Measurements from ENCODE around the gene MUC22.
"Not testable (repeated sequence)": the region's sequence is repeated elsewhere in the genome, so short reads cannot be mapped to it uniquely, and the experiment has no call there.

MUC22 gene

DNA sequence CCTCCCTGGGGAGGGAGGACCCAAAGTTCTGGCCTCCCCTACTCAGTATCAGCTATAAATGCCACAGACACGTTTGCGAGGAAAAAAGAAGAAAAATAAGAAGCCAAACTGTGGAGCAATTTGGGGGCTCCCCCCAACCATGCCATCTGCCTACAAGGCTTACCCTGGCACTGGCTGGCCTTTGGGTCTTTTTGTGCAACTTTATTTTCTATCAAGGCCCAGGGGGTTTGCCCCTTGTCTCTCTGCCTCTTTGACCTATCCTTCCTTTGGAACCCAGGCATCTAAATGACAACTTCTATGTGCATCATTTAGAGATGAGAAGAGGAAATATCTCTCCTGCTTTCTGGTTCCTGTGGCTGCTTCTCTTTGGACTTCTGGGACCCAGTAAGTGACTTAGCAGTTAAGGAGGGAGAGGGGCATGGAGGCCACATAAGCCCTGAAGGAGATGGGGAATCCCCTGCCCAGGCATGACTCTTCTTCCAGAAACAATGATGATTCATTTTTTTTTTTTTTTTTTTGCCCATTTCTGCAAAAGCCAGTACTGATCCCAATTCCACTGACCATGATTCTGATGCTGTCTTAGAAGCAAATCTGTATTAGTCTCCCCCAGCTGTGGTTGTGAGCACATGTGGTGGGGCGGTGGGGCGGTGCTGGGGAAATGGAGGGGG lies at the start of gene MUC22:
TSS of gene MUC22 (plus strand) at position 82 of the 668 bp plus-strand sequence. CDS start at position 315, 233 bp downstream.
- no peak for FAIRE-seq

DNA sequence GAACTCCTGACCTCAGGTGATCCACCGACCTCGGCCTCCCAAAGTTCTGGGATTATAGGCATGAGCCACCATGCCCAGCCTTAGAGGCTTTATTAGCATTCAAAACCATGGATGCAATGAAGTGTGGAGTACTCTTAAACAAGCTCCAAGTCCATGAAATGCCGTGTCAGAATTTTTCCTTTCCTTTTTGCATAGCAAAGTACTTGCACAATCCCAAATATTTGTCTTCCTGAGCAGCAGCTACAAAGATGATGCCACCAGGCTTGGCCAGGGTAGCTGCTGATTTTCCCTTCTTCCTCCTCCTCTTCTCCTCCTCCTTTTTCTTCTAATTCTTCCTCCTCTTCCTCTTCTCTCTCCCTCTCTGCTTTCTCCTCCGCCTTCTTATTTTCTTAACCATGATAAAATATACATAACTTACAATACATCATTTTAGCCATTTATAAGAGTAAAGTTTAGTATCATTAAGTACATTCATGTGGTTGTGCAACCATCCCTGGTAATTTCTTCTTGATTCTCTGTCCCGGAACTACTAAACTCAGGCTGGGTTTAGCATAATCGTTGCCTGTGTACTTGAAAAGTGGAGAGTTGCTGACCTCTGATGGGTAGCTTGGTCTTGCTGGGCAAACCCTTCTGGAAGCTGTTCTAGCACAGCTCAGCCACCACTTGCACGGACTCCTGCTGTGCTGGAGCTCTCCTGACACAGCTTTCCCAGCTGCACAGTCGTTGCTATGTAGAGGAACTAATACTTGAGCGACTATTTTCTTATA lies 49.2 kb upstream of the MUC22 start:
- FAIRE-seq = no peak

DNA sequence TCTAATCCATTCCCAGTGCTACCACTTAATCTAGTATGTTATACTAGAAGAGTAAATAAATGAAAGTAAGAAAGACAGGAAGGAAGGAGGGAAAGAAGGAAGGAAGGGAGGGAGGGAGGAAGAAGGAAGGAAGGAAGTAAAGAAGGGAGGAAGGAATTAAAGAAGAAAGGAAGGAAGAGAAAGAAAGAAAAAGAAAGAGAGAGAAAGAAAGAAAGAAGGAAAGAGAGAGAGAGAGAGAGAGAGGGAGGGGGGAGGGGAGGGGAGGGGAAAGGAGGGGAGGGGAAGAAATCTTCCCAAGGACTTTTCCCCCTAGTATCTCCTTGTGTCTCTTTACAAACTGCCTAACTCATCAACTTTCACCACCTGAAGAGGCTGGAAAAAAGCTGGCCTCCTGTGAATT lies 47.6 kb upstream of the MUC22 start:
- FAIRE-seq = no peak

DNA sequence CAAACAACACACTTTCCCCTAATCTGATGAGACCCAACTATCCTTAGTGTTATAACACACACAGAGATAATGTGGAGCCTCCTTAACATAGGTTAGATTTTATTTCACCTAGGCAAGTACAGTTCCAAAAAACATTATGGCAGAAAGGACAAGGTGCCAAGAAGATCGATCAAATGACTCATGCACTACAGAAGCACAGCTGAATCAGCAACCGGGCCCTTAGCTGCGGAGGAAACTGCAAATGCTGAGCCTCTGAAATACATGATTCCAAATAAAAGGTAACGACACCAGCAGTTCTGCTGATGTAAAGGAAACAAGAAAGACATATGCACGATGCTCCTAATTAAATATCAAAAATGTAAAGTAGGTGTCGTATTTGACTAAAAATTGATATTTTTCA lies 46.6 kb upstream of the MUC22 start:
- FAIRE-seq = no peak

DNA sequence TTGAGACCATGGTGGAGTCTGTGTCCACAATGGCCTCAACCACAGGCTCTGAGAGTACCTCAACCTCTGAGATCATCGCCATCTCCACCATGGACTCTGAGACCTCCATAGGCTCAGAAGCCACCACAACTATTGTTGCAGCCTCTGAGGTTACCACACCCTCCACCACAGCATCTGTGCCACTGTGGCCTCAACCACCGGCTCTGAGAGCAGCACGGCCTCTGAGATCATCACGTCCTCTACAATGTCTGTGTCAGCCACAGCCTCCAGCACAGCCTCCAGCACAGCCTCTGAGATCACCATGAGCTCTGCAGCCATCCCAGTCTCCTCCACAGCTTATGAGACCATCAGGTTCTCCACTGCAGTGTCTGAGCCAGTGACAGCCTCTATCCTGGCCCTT lies 46.2 kb upstream of the MUC22 start:
- FAIRE-seq = no peak

DNA sequence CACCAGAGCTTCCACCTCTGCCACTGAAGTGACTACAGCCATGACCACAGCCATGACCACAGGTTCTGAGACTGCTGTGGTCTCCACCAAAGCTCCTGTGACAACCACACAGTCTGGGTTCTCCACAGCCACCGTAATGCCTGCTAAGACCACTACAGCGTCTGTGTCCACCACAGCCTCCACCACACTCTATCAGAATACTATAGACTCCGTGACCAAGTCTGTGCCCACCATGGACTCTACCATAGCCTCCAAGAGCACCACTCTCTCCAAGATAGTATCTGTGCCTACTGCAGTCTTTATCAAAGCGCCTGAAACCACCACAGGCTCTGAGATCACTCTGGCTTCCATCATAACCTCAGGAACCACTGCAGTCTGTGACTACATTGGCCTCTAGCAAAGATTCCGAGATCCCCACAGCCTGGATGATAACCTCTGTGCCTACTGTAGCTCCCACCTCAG lies 45.1 kb upstream of the MUC22 start:
- no peak for FAIRE-seq

DNA sequence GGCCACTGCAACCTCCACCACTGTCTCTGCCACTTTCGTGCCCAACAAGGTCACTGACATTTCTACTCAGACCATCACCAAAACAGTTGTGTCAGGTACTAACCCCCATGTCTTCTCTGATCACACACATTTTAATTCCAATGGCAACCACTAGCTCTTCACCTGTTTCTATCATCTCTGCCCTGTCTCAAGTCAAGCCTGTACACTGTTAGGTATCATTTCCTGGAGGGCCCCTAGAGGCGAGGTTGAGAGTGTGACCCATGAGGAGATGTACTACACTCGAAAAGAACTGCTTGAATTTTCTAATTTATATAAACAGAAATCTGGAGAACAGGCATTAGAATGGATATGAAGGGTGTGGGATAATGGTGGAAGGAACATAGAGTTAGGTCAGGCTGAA lies 44.1 kb upstream of the MUC22 start:
- FAIRE-seq = no peak

DNA sequence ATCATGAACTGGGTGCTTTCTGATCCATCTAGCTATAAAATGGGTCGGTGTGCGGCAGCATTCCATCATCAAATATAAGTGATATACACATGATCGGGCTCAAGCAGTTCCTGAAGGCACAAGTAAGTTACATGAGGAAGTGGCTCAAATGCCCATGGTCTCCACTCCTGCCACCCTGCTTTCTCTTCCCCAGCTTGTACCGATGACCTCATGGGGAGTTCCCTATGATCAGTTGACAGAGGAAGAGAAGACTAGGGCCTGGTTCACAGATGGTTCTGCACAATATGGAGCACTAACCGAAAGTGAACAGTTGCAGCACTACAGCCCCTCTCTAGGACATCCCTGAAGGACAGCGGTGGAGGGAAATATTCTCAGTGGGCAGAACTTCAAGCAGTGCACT lies 41.1 kb upstream of the MUC22 start:
- FAIRE-seq = not testable (repeated sequence)

DNA sequence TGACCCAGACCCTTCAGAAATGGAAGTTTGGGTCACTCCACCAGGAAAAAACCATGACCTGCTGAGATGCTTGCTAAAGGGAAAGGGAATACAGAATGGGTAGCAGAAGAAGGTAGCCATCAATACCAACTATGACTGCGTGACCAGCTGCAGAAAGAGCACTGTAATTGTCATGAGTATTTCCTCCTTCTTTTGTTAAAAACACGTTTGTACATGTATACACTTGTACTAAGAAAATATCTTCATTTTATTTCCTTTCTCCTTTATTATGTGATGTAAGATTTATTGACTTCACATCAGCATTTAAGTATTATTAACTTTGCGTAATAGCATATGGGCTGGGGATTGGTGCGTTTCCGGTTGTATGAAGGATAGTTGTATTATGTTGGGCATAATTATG lies 39.3 kb upstream of the MUC22 start:
- no peak for FAIRE-seq

DNA sequence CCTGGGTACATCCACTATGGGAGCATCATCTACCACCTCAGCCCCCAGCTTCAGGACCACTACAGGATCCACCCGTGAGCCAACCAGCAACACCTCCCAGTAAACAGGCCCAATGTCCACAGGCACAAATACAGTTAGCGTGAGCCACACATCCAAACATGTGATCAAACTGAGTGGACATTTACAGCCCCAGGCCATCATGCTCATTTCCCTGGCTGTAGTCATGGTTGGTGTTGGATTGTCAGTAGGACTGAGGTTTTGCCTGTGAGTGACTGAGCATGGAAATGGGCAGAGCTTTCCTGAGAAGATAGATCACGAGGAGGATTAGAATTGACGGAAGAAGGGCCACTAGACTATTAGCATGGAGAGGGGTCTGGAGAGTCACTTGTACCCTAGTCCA lies 37.5 kb upstream of the MUC22 start:
- FAIRE-seq = no peak

DNA sequence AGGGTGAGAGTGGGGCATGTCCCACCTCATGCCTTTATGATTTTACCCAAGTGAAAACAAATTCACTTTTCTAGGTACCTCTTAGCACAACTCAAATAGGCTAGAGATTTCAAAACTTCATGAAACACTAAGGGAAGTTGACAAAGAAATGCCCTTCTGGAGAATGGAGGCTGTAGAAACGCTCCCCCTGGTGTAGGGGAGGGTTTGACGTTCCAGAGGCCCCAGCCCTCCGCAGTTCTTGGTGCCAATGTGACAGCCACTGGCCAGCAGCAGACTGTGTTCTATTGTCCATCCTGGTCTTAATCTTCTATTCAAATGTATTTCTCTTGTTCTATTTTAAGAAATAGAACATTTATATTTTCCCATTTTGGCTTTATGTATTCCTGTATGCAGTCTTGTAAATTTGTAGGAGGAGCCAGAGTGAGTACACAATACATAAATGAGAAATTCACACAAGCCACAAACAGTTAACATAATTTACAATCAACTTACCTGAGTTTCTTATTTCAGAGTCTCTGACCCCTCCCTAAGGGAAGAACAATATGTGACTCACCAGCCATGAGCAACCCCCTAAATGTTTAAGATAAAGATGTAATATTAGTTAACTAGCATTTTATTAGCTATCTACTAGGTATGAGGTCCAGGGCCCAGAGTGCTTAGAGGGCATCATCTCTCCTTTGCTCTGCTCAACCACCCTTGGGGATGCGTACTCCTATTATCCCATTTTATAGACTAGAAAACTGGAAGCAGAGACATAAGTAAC lies 35.6 kb upstream of the MUC22 start:
- FAIRE-seq = no peak

DNA sequence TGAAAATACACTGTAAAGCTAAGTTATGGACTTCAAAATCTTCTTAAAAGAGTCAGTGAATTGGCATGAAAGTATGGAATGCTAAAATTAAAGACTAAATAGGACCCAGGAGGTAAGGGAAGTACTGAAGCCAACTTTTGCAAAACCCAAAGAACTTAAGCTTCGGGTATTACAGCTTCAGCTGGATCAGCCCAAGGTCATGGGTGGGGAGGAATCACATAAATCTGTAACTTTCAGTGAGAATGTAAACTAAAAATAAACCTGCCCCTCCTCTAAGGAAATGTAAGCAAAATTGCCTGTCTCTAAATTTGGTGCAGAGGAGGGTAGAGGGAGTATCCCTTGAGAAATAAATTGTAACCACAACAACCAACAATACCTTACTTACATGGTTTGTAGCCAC lies 31.1 kb upstream of the MUC22 start:
- FAIRE-seq = no peak

DNA sequence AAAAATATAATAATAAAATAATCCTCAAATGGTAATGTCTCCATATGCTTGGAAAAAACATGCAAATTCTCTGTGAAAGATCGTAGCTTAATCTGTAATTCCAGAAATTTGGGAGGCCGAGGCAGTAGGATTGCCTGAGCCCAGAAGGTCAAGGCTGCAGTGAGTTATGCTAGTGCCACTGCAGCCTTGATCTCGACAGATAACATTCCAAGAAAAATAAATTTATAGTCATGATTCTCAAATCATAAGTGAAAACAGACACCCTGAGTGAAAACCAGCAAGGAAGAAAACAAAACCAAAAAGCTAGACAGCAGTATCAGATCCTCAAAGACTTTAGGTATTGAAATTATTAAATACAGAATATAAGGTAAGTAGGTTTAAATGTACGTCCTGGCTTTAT lies 30.6 kb upstream of the MUC22 start:
- no peak for FAIRE-seq

DNA sequence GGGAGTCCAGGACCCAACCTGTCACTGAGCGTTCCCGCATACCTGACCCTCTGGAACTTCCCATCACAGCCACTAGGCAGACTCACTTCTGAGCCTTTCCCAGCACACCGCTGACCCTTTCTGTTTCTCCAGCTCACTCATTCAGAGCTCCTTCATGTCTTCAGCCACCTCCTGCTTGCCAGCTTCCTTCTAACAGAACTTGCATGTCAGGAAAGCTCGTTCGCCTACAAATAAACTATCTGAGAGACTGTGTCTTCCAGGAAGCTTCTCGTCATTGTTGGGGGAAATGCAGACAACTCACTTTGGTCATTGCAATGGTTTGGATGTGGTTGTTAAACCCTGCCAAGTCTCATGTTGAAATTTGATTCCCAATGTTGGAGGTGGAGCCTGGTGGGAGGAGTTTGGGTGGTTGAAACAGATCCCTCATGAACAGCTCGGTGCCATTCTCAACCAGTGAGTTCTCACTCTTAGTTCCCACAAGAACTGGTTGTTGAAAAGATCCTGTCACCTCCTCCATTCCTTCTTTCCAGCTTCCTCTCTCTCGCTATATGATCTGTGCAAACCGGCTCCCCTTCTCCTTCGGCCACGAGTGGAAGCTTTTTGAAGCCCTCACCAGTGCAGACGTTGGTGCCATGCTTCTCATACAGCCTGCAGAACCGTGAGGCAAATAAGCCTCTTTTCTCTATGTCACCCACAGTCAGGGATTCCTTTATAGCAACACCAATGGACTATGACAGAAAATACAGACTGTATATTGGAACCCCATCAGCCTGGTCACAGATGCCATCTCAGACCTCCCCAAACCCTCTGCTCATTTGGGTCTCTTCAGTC lies 28.1 kb upstream of the MUC22 start:
- FAIRE-seq = no peak

DNA sequence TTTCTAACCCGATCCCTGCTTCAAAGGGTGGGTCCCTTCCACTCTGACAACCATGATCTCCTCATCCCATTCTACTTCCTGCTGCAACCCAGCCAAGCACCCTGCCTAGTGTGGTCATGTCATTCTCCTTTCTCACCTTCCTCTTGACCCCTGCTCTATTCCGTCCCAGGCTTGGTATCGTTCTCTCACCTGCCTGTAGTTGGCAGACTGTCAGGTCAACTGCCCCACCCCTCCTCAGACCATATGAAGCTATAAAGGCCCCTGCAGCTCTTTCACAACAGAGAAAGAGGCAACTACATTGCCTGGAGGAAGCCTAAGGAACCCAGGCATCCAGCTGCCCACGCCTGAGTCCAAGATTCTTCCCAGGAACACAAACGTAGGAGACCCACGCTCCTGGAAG lies 26.8 kb upstream of the MUC22 start, which contains the start of gene MUC21:
TSS of gene MUC21 (plus strand) at position 280 of the 400 bp plus-strand sequence. CDS start 241 bp downstream, outside the sequence.
- no peak for FAIRE-seq

DNA sequence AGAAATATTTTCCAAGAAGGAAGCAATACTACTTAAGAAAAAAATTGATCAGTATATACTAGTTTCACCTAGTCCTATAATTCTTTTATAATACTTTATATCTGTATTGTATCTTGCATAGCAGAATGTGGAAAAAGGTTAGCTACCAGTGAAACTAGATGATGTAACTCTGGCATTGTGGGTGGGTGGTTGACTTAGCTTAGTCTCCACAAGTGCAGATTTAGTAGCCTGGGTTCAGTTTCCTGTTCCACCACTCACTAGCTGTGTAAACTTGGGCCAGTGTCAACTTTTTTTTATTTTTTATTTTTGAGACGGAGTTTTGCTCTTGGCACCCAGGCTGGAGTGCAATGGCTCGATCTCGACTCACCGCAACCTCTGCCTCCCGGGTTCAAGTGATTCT lies 24.8 kb upstream of the MUC22 start:
- no peak for FAIRE-seq

DNA sequence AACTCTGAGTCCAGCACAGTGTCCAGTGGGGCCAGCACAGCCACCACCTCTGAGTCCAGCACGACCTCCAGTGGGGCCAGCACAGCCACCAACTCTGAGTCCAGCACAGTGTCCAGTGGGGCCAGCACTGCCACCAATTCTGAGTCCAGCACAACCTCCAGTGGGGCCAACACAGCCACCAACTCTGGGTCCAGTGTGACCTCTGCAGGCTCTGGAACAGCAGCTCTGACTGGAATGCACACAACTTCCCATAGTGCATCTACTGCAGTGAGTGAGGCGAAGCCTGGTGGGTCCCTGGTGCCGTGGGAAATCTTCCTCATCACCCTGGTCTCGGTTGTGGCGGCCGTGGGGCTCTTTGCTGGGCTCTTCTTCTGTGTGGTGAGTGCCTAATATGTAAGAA lies 23.0 kb upstream of the MUC22 start:
- no peak for FAIRE-seq

DNA sequence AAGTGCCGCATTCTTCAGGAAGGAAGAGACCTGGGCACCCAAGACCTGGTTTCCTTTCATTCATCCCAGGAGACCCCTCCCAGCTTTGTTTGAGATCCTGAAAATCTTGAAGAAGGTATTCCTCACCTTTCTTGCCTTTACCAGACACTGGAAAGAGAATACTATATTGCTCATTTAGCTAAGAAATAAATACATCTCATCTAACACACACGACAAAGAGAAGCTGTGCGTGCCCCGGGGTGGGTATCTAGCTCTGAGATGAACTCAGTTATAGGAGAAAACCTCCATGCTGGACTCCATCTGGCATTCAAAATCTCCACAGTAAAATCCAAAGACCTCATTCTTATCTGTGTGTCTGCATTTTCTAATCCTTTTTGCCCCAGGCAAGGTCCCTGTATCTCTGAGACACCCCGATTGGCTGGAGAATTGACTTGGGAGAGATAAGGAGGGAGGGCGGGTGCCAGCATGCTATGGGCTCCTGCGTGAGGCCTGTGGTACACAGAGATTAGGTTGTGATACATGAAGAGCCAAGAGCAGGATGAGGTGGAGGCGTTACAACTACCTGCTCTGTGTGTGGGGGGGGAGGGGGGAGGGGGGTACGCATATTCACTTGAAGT lies 22.0 kb upstream of the MUC22 start:
- no peak for FAIRE-seq

DNA sequence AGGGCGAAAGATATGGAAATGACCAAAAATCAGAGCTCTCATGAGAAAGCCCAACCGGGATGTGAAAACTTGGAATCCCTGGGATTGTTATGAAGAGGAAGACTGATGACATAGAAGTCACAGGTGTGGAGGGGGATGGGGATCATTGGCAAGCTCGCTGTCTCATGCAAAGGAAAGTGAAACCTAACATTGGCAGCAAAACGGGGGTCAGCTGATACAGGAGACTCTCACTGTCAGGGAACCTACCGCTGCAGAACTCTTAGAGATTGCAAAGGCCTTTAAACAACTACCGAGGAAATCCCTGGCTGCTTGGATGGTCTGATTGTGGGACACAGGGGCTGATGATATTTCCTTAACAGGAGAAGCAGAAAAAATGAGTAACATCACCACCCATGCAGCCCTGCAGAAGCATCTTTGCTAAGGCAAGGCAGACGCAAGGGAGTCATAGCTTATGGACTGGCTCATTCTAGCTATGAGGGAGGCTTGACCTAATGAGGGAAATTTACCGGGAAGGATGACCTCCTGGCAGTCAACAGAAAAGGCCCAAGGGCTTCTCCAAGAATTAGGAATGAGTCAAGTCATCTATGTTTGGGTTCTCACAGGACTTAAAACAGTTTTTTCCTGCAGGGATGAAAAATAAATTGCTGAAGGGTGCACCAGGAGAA lies 19.7 kb upstream of the MUC22 start:
- no peak for FAIRE-seq

DNA sequence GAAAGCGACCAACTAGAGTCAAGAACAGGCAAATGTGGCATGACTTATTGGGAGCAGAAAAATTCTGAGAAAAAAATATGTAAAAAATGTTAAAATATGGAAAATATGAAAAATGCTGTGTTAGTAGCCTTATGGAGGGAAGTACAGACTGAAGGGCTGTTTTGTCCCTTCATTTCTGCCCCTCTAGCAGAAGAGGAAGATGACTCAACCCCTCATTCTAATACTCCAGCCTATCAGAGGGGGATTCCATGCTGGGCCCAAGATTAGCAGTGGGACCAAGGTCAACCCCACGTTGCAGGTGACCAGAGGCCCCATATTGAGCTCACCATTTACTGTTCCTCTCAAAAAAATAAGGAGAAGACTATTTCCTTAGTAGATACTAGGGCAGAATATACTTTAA lies 18.4 kb upstream of the MUC22 start:
- FAIRE-seq = no peak

DNA sequence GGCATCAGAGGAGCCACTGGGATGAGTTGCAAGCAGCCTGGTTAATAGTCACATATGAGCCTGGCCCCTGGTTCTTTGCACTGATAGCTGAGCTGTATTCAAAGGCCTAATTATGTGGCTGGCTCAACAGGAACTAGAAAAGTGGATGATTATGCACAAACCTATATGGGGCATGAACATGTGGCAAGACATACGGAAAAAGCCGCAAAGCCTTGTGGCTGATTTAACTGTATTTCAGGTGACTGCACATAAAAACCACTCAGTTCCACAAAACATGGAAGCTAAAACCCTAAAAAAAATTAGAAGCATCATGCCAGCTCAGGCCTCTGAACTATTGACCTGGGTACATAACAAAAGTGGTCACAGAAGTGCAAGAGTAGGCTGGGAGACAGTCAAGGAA lies 13.0 kb upstream of the MUC22 start:
- FAIRE-seq = no peak

DNA sequence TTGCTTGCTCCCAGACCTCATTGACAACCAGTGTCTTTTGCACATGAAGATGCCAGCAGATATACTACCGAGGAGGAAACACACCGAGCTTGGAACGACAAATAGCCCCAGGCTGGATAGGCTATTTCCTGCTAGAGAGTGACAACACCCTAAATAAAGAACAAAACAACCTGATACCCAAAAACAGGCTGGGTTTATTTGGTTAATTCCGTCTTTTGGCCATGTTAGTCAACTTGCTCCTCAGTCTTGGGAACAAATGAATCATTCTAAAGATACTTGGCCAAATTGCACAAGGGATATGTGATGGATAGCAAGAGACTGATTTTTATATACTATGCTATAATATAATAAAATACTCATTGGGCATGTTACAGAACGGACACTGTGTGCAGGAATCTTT lies 11.5 kb upstream of the MUC22 start:
- FAIRE-seq = no peak

Measured in colon (tissue), 2 donors.